DND-41 (cell line): Measurements from ENCODE around the gene PRSS27.
"Not testable (repeated sequence)": the region's sequence is repeated elsewhere in the genome, so short reads cannot be mapped to it uniquely, and the experiment has no call there.

Experiments
- ATAC-seq: fragments of 200-7000 bp; cut with Tn5 transposase; 3 replicates; pipeline ENCODE4 v1.9.1; 2021; ENCODE audit warnings: low read depth; ENCODE audit not compliant: insufficient read depth
- DNase-seq: peaks from one replicate; pipeline ENCODE4 v3.0.0-alpha.2; 2020
- H2AFZ ChIP-seq: 2 replicates; pipeline ENCODE4 v1.6.0; 2012; ENCODE audit warnings: low read depth, low read length
- H3K27ac ChIP-seq: 2 replicates; pipeline ENCODE4 v1.5.1; 2012; ENCODE audit warnings: low read length, inconsistent platforms
- H3K27me3 ChIP-seq: fragments of 200-600 bp; sonication (generic); 2 replicates; pipeline ENCODE4 v1.6.0; 2012; ENCODE audit warnings: low read length, mild to moderate bottlenecking, inconsistent platforms; ENCODE audit not compliant: insufficient read depth, poor library complexity
- H3K36me3 ChIP-seq: 2 replicates; pipeline ENCODE4 v1.5.1; 2012; ENCODE audit warnings: low read length, inconsistent platforms; ENCODE audit not compliant: insufficient read depth
- H3K4me1 ChIP-seq: 2 replicates; pipeline ENCODE4 v1.5.1; 2012; ENCODE audit warnings: mild to moderate bottlenecking, low read length; ENCODE audit not compliant: insufficient read depth
- H3K4me2 ChIP-seq: 2 replicates; pipeline ENCODE4 v1.6.0; 2012; ENCODE audit warnings: mild to moderate bottlenecking, moderate library complexity, low read length, inconsistent platforms; ENCODE audit not compliant: insufficient read depth
- H3K4me3 ChIP-seq, 2 experiments: fragments of 200-600 bp in 1 of 2; shearing (Covaris generic) in 1 of 2; 2 replicates each; pipeline ENCODE4 v1.5.1; 2012 to 2016; ENCODE audit warnings: inconsistent platforms in 2 of 2, low read length in 2 of 2, mild to moderate bottlenecking in 2 of 2, low read depth in 1 of 2, moderate library complexity in 1 of 2
- H3K79me2 ChIP-seq: 2 replicates; pipeline ENCODE4 v1.6.0; 2012; ENCODE audit warnings: low read length, inconsistent platforms; ENCODE audit not compliant: insufficient read depth
- H3K9ac ChIP-seq: 2 replicates; pipeline ENCODE4 v1.6.0; 2012; ENCODE audit warnings: low read depth, mild to moderate bottlenecking, inconsistent platforms, low read length, moderate library complexity
- H3K9me3 ChIP-seq: 2 replicates; pipeline ENCODE4 v1.5.1; 2012; ENCODE audit warnings: low read length, moderate library complexity, mild to moderate bottlenecking, inconsistent platforms; ENCODE audit not compliant: insufficient read depth, severe bottlenecking
- H4K20me1 ChIP-seq: 2 replicates; pipeline ENCODE4 v1.6.0; 2012; ENCODE audit warnings: low read length; ENCODE audit not compliant: insufficient read depth
- CTCF ChIP-seq: IDR thresholded peaks from 2 replicates; pipeline ENCODE4 v1.5.1; 2012; ENCODE audit warnings: borderline replicate concordance, low read length, moderate library complexity, mild to moderate bottlenecking; ENCODE audit not compliant: poor library complexity, severe bottlenecking; ENCODE audit errors: extremely low read depth
- EZH2 ChIP-seq: IDR thresholded peaks from 3 replicates; pipeline ENCODE4 v1.6.1; 2012; ENCODE audit warnings: borderline replicate concordance, low read depth, mild to moderate bottlenecking, moderate library complexity, low read length, inconsistent platforms; ENCODE audit not compliant: severe bottlenecking

PRSS27 gene

GRCh38 chr16:2697401-2697948, 22.5 kb downstream of the PRSS27 start:
- H3K79me2 ChIP-seq, result peaks cover 11% of the 10 kb centered on the region
- H3K9ac ChIP-seq, result no peak overlapping the region

GRCh38 chr16:2696601-2697250, 23.3 kb downstream of the PRSS27 start:
- not testable (repeated sequence) for H3K27me3 ChIP-seq, H3K4me3 ChIP-seq, H3K4me1 ChIP-seq, H3K27ac ChIP-seq, DNase-seq, H3K9ac ChIP-seq, H3K4me2 ChIP-seq, H2AFZ ChIP-seq, H3K9me3 ChIP-seq, ATAC-seq
- Histone ChIP-seq H3K36me3 (peaks cover 58% of the 10 kb centered on the region), H4K20me1 (peaks cover 24% of the 10 kb centered on the region), H3K79me2 (peaks cover 18% of the 10 kb centered on the region)

More at GRCh38 chr16:2697401-2697948, 22.5 kb downstream of the PRSS27 start:
- Histone ChIP-seq H3K27ac (no peak overlapping the region), H3K27me3 (no peaks in the 10 kb centered on the region), H3K4me2 (no peak overlapping the region), H2AFZ (no peak overlapping the region), H3K36me3 (peaks cover 58% of the 10 kb centered on the region), H3K4me3 (no peak overlapping the region), H3K9me3 (no peaks in the 10 kb centered on the region), H4K20me1 (peaks cover 23% of the 10 kb centered on the region), H3K4me1 (no peaks in the 10 kb centered on the region)
- DNase-seq, result no peak
- TF ChIP-seq EZH2 (no peak), CTCF (no peak)
- ATAC-seq, result no peak

GRCh38 chr16:2692948-2693651, 26.9 kb downstream of the PRSS27 start:
- peaks cover 26% of the 10 kb centered on the region for H4K20me1 ChIP-seq
- no peaks in the 10 kb centered on the region for H3K4me1 ChIP-seq
- no peak for DNase-seq
- H3K9me3 ChIP-seq, result no peaks in the 10 kb centered on the region
- peaks cover 41% of the 10 kb centered on the region for H3K79me2 ChIP-seq
- H2AFZ ChIP-seq, result no peak overlapping the region
- H3K27ac ChIP-seq, result no peak overlapping the region
- TF ChIP-seq CTCF (no peak), EZH2 (no peak)
- H3K4me2 ChIP-seq, result no peak overlapping the region
- H3K4me3 ChIP-seq, result no peak overlapping the region
- ATAC-seq, result no peak; the same call in 2 of the 3 replicates
- no peak overlapping the region for H3K9ac ChIP-seq
- H3K27me3 ChIP-seq, result no peaks in the 10 kb centered on the region
- H3K36me3 ChIP-seq, result peaks cover 37% of the 10 kb centered on the region
